Dedifferentiated amniotic fluid mesenchymal stem cell (primary cell): ENCODE data around the gene RPA3.

Source experiments
- DNase-seq: peaks from one replicate; pipeline ENCODE4 v3.0.0-alpha.2; 2016; ENCODE audit errors: extremely low spot score

Gene RPA3

GRCh38 chr7:7607010-7607409, 111.4 kb downstream of the RPA3 start:
- DNase-seq = no peak

- DNase-seq = no peak
These were observed 122.2 kb downstream of the RPA3 start for GRCh38 chr7:7596176-7596575.

GRCh38 chr7:7595451-7595850, 123.0 kb downstream of the RPA3 start:
- peak; percentile 36 for DNase-seq
